GM21528 (cell line): ENCODE measurements around the gene ADAMTS5.

ENCODE experiments used
- ATAC-seq: cut with Tn5 transposase; IDR thresholded peaks from one replicate; pipeline ENCODE4 v1.9.1; 2021; ENCODE audit warnings: mild to moderate bottlenecking, moderate library complexity; ENCODE audit not compliant: unreplicated experiment, low FRiP score

Gene ADAMTS5

GRCh38 chr21:26967062-26967913, at the start of gene ADAMTS5:
Gene ADAMTS5 (minus strand): TSS chr21:26967088. CDS start chr21:26966391, 697 bp downstream.
- ATAC-seq: no peak

GRCh38 chr21:27001526-27001925, 34.6 kb upstream of the ADAMTS5 start:
- ATAC-seq: no peak

GRCh38 chr21:26983576-26983975, 16.7 kb upstream of the ADAMTS5 start:
- no peak for ATAC-seq

GRCh38 chr21:26982767-26983166, 15.9 kb upstream of the ADAMTS5 start:
- no peak for ATAC-seq

DNA sequence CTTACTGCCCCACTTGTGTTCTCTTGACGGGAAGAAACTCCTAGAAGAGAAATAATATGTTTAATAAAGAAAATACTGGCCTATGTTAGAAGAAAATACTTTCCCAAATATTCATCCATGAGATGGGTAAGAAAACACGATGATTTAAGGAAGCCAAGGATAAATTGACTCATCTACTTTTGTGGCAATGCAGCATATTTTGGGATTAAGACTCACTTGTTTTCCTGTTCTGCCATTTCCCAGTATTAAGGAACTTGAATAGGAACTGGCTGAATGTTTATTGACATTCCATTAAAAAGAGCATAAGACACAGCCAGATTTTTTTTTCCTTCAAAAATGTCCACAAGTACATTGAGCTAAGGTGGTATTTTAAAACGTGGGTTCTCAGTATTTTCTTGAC, 10.9 kb upstream of the ADAMTS5 start:
- no peak for ATAC-seq

DNA sequence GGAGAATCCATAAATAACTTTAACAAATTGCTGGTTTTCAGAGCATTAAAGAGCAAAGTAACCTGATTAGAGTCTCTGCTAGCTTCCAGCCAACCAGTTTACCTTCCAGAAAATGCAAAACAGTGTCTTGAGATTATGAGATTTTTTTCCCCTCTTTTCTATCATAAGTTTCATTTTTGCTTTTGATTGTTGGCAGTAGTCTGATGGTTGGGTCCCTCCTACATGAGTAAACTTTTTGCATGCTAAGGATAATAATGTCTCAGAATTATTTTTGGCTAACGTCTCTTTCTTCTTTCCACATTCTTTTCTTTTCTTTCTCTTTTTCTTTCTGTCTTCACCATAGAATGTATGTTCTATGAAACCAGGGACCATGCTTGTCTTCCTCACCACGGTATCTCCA, 6.3 kb upstream of the ADAMTS5 start:
- no peak for ATAC-seq

DNA sequence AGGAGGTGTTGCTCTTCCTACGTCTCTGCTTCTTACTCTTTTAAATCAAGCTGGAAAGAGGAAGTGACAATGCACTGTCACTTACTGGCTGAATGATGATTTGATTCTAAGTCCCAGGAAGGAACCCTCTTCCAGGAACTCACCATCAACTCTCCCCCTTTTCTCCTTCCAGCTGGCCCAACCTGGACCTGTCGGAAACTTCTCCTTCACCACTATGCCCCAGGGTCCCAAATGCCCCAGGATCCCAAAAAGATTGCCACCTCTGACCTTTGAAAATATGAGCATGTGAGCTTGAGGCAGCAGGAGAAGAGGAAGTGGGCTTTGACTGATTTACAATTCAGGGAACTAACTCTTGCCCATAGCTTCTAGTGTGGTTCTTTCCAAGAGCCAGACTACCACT, 5.3 kb upstream of the ADAMTS5 start:
- ATAC-seq: no peak

DNA sequence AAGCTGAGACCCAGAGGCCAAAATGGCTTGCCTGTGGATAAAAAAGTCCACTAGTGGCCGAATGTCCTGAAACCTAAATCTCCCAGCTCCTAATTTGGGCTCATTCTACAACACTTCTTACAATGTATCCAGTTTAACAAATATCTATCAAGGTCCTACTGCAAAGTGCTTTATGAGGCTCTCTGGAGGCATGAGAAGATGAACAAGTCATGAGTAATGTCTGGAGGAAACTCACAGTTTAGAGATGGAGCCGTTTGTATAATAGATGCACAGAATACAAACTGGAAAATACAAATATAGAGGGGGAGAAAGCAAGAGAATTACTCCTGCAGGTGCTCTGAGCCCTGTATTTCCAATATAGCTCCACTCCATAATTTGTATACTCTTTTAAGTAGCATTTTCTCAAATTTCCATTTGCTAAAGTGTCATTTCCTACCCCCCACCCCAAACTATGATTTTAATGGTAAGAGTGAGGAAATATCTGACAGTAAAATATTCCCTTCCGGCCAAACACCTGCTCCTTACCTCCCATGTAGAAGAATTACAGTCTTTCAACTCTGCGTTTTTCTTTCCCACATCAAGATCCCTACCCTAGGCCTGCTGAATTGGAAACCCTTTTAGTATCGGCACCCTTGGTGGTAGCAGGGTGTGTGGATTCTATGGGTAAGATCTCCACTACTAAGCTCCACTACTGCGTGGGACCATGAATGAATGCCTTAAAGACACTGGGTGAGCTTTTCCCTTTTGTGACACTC, 3.3 kb upstream of the ADAMTS5 start:
- no peak for ATAC-seq

DNA sequence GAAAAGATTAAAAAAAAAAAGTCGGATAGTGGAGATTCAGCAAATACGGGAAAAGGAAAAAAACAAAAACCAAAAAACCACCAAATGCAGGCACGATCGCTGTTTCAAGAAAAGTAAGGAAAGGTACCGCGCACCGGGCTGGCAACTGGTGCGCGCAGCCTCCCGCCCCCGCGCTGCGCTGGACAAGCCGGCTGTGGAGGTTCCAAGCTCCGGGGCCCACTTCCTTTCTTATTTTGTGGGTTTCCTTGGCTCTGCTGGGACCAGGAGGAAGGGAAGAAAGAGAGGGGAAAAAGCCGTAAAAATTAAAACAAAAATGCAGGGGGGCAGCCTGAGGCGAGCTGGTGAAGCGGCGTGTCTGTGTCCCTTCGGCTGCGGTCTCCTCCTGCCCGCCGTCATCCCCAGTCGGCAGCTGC, 233 bp downstream of the ADAMTS5 start:
- ATAC-seq: no peak

DNA sequence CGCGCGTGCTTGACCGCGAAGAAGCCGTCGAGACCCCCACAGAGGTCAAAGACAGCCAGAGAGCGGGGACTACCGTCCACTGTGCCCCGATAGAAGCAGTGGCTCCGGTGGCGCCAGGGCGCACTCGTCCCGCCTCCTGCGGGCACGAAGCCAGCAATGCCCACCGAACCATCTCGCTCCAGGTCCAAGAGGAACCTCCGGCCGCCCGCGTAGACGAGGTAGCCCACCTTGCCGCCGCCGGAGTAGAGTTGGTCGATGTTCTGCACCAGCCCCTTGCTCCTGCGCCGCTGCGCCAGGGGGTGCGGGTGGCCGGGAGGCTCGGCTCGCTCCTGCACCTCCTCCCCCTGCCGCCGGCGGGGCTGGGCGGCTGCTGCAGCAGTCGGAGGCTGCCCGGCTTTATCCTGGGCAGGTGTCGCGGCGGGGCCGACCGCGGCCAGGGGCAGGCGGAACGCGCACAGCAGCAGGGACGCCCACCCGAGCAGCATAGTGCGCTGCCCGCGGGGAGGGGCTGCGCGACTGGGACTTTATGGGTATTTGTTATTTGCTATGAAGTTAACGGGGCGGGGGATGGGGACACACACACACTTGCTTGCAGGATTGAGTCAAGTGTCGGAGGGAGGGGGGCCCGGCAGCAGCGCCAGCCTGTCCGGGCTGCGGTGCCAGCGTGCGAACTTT, 844 bp downstream of the ADAMTS5 start:
- ATAC-seq: no peak

DNA sequence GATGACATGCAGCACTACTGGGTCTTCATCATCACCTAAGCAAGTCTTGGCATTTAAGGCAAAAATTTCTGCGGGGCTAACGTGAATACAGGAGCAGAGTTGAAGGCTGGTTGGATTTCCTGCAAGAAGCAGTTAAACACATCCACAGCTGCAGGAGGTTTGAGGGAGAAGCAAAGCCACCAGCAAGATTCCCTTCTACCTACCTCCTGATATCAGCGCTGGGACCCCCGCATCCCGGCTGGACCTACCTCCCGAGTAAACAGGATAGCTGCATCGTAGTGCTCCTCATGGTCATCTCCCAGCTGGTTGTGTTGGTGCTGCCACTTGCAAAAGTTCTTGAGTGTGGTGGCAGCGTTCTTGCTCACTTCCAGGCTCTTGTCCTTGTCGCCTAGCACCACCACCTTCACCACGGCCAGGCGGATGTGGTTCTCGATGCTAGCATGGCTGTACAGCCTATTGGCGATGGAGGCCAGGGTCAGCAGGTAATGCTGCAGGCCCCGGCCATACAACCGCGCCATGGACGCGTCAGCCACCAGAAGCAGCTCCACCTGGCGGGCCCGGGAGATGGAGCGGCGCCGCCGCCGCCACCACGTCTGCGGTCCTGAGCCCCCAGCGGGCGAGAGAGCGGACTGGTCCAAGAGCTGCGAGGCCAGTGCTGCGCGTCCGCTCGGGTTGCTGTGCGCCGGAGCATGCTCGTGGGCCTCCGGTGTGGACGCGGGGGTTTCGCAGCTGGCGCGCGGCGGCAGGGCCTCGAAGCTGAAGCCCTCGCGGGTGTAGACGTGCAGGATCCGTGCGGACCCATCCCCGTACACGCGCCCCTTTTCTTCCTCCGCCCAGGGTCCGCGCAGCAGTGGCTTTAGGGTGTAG, 1.6 kb downstream of the ADAMTS5 start:
- ATAC-seq: no peak

DNA sequence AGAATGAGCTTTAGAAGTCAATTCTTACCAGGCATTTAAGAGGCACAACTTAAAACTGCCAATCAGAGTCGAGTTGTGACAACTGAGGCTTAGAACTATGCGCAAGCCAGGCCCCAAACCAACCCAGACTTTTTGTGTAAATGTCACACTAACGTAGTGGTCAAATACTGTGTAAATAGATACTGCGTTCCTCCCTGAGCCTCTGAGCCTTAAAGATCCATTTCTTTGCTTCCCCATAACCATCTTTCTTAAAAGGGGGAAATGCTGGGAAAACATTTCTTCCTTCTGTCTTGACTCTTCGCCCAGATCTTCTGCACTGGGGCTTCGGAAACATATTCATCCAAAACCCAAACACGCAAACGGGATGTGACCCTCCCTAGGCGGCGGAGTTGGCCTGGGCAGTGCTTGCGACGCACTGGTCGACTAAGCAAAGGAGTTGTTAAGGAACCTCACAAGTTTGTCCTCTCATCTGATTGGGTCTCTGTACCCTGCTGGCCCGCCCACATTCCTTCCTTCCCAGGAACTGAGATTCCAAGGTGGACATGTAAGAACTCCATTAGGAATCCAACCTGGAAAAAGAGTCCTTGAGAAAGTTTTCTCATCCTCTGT, 2.6 kb downstream of the ADAMTS5 start:
- no peak for ATAC-seq

GRCh38 chr21:26962621-26963181, 4.2 kb downstream of the ADAMTS5 start:
- no peak for ATAC-seq

GRCh38 chr21:26961698-26962097, 5.2 kb downstream of the ADAMTS5 start:
- ATAC-seq: no peak

DNA sequence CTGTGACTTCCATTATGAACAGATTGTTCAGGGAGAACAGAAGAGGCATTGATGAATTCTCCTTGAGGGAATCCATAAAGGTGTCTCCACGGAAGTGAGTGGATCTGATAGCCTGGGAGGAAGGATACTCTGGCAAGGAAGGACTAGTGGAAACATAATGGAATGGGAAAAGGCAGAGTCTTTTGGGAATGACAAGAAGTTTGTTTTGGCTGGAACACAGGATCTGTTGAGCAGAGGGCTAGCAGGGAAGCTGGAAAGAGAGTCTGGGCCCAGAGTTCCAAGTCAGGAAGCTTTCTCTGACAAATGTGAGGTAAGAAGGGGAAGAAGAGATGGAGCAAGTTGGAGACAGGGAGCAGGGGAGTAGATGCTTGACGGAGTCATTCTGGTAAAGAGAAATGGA, 8.1 kb downstream of the ADAMTS5 start:
- no peak for ATAC-seq

DNA sequence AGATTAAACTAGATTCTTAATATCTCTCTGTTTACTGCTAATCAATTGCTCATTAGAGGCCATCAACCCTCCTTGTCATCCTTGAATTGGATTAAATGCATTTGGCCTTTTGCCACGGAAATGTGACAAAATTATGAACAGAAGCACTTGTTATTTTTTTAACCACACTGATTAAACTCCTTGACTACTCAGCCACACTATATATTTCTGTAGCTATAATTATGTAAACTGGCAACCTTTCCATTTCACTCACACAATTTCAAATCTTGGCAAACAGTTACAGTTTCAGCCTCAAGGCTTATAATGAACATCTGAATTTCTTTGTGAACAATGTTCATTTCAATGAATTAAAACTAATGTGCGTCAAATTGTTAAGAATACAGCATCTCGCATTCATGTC, 10.1 kb downstream of the ADAMTS5 start:
- no peak for ATAC-seq

DNA sequence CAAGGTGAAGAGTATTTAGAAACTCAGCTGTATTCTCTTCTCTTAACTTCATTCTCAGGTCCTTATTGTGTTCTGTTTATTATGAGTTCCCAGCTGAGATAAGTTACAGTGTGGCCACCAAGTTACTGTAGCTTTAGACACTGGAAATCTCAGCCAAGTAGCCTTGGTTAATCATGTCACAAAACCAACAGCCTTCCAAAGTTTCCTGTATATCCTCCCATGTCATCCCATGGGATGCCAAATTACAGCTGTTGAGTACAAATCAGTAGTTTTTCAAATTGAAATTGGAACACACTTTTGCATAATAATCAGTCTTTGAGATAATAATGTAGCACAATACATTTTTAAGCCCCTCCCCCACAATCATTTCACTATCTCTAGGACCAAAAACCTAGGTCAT, 10.7 kb downstream of the ADAMTS5 start:
- no peak for ATAC-seq

DNA sequence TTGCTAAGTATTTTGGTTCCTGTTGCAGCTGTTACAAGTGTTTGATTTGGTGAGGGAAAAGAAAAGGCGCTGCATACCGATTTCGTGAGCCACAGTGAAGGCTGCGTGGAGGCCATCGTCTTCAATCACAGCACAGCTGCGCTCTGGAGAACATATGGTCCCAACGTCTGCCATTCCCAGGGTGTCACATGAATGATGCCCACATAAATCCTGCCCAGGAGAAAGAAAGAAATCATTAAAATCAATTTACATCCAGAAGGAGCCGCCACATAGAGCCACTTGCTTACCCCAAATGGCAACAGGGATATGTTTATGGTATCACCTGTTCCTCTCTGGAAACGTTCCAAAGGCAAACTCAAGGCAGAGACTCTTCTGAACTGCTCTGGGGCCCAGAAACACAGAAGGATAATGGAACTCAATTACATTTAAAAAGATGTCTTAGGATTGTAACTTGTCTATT, 12.2 kb downstream of the ADAMTS5 start:
- no peak for ATAC-seq

GRCh38 chr21:26952374-26953066, 14.4 kb downstream of the ADAMTS5 start:
- no peak for ATAC-seq
